ENCODE data around the gene FARS2.

DNA sequence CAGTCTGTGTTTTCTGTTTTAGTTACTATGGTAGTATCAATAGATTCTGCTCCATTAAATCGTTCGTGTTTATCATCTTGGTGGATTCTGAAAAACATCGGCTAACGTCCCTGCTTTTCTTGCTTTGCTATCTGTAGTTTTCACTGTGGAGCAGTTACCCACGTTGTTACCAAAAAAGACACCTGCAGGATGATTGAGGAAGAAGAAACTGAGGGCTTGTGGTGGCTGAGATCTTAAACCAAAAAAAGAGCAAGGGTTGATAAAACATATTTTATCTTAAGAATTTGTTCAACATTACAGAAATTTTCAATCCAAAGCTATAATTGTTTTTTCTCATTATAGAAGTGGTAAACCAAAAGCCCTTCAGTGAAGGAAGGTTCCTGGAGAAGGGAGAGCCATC is 166.3 kb downstream of the FARS2 start:
- TF ChIP-seq, protein P1, sequence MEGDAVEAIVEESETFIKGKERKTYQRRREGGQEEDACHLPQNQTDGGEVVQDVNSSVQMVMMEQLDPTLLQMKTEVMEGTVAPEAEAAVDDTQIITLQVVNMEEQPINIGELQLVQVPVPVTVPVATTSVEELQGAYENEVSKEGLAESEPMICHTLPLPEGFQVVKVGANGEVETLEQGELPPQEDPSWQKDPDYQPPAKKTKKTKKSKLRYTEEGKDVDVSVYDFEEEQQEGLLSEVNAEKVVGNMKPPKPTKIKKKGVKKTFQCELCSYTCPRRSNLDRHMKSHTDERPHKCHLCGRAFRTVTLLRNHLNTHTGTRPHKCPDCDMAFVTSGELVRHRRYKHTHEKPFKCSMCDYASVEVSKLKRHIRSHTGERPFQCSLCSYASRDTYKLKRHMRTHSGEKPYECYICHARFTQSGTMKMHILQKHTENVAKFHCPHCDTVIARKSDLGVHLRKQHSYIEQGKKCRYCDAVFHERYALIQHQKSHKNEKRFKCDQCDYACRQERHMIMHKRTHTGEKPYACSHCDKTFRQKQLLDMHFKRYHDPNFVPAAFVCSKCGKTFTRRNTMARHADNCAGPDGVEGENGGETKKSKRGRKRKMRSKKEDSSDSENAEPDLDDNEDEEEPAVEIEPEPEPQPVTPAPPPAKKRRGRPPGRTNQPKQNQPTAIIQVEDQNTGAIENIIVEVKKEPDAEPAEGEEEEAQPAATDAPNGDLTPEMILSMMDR (IDR thresholded peaks at IDR 0.05; ENCODE audit: borderline replicate concordance, extremely low read depth, low read length, poor library complexity, severe bottlenecking): no peak
- TF ChIP-seq EZH2 (IDR thresholded peaks at IDR 0.05; ENCODE audit: borderline replicate concordance, low read depth, low read length, severe bottlenecking): no peak
